Measurements from ENCODE around the gene CUX1. TPM values are rescaled to one million over a fixed set of nuclear protein-coding genes. Genes with fewer than 3 reads are reported as not detected.

CUX1 gene
- total and polyA plus RNA-seq, 12 donors: 34.5 to 176 (median 145) TPM

- ATAC-seq: no peak
- H3K4me3 ChIP-seq: no peak overlapping the region
- H3K4me1 ChIP-seq: peaks cover 0 to 22% (median 4%) of the 10 kb centered on the region in 9 donors
- peaks cover 0 to 42% (median 0%) of the 10 kb centered on the region in 9 donors for H3K36me3 ChIP-seq
- H3K27me3 ChIP-seq: no peaks in the 10 kb centered on the region
- H3K9me3 ChIP-seq: no peaks in the 10 kb centered on the region
- no peak for TF ChIP-seq CTCF (IDR thresholded peaks at IDR 0.05)
- DNase-seq: no peak
- no peak overlapping the region for H3K27ac ChIP-seq
- intact Hi-C loops (cut with DNase I): loop anchor here in 1 of 10 donors (5.0 kb wide), 1 partner anchor 58 kb away; no protein-coding TSS in a partner anchor
- 89 to 93% methylated on average over 11 of the region's 11 CpGs for WGBS, 2 donors
Observed at GRCh38 chr7:102215711-102216110, 398.3 kb downstream of the CUX1 start.

GRCh38 chr7:102216573-102217314, 399.3 kb downstream of the CUX1 start:
- H3K36me3 ChIP-seq: peaks cover 0 to 33% (median 0%) of the 10 kb centered on the region in 9 donors
- H3K9me3 ChIP-seq: no peaks in the 10 kb centered on the region
- H3K27me3 ChIP-seq: no peaks in the 10 kb centered on the region
- ATAC-seq: no peak
- no peak overlapping the region for H3K4me3 ChIP-seq
- 92 to 95% methylated on average over 8 of the region's 8 CpGs for WGBS, 2 donors
- no peak overlapping the region for H3K27ac ChIP-seq
- no peak for DNase-seq
- intact Hi-C loops (cut with DNase I): loop anchor here in 1 of 10 donors (5.0 kb wide), 1 partner anchor 59 kb away; no protein-coding TSS in a partner anchor
- no peak for TF ChIP-seq CTCF (IDR thresholded peaks at IDR 0.05)
- H3K4me1 ChIP-seq: peaks cover 0 to 22% (median 4%) of the 10 kb centered on the region in 9 donors

GRCh38 chr7:102220229-102220850, 402.9 kb downstream of the CUX1 start:
- H3K27me3 ChIP-seq: no peaks in the 10 kb centered on the region
- intact Hi-C loops (cut with DNase I): loop anchor here in 1 of 10 donors (10.0 kb wide), 1 partner anchor 226 kb away; no protein-coding TSS in a partner anchor
- H3K27ac ChIP-seq: no peak overlapping the region
- no peak overlapping the region for H3K4me3 ChIP-seq
- peaks cover 0 to 2% (median 0%) of the 10 kb centered on the region in 9 donors for H3K4me1 ChIP-seq
- H3K9me3 ChIP-seq: no peaks in the 10 kb centered on the region
- TF ChIP-seq CTCF (IDR thresholded peaks at IDR 0.05): no peak
- DNase-seq: no peak
- H3K36me3 ChIP-seq: peaks cover 0 to 24% (median 0%) of the 10 kb centered on the region in 9 donors
- ATAC-seq: no peak
- 85 to 90% methylated on average over 14 of the region's 14 CpGs for WGBS, 2 donors

GRCh38 chr7:102220960-102221800, 403.8 kb downstream of the CUX1 start:
- Histone ChIP-seq H3K27me3 (no peaks in the 10 kb centered on the region), H3K36me3 (peaks cover 0 to 15% (median 0%) of the 10 kb centered on the region in 9 donors), H3K4me1 (no peaks in the 10 kb centered on the region), H3K27ac (no peak overlapping the region), H3K4me3 (no peak overlapping the region), H3K9me3 (no peaks in the 10 kb centered on the region)
- 72 to 74% methylated on average over 20 of the region's 20 CpGs for WGBS, 2 donors
- ATAC-seq: no peak
- intact Hi-C loops (cut with DNase I): loop anchor here in 1 of 10 donors (10.0 kb wide), 1 partner anchor 226 kb away; no protein-coding TSS in a partner anchor
- DNase-seq: no peak
- no peak for TF ChIP-seq CTCF (IDR thresholded peaks at IDR 0.05)

Data from heart right ventricle (tissue), 16 donors.